ENCODE data around the gene GPR50. TPM values are rescaled to one million over a fixed set of nuclear protein-coding genes. Genes with fewer than 3 reads are reported as not detected.

Gene GPR50
- total RNA-seq = not detected

- DNase-seq = no peak
Observed at GRCh38 chrX:151176231-151176750, at the start of gene GPR50. Gene GPR50, plus strand, starts transcription at chrX:151176584. Its CDS starts 138 bp downstream, at chrX:151176722.

GRCh38 chrX:151132531-151132930, 43.9 kb upstream of the GPR50 start:
- no peak for DNase-seq

GRCh38 chrX:151151665-151152267, 24.6 kb upstream of the GPR50 start:
- no peak for DNase-seq

- DNase-seq = no peak
Observed at GRCh38 chrX:151153086-151153485, 23.3 kb upstream of the GPR50 start.

- DNase-seq = no peak
Observed at GRCh38 chrX:151153667-151154066, 22.7 kb upstream of the GPR50 start.

GRCh38 chrX:151155234-151155633, 21.1 kb upstream of the GPR50 start:
- no peak for DNase-seq

- no peak for DNase-seq
Observed at GRCh38 chrX:151161690-151162089, 14.7 kb upstream of the GPR50 start.

- no peak for DNase-seq
Observed at GRCh38 chrX:151167791-151168345, 8.5 kb upstream of the GPR50 start.

- no peak for DNase-seq
Observed at GRCh38 chrX:151169783-151170182, 6.6 kb upstream of the GPR50 start.

- no peak for DNase-seq
Observed at GRCh38 chrX:151174581-151175282, 1.7 kb upstream of the GPR50 start.

- DNase-seq = no peak
Observed at GRCh38 chrX:151175283-151176062, 911 bp upstream of the GPR50 start.

GRCh38 chrX:151177141-151178027, 1.0 kb downstream of the GPR50 start:
- DNase-seq = no peak

- DNase-seq = no peak
Observed at GRCh38 chrX:151178746-151179145, 2.4 kb downstream of the GPR50 start.

- no peak for DNase-seq
Observed at GRCh38 chrX:151180400-151180799, 4.0 kb downstream of the GPR50 start.

GRCh38 chrX:151181088-151181487, 4.7 kb downstream of the GPR50 start:
- DNase-seq = no peak

- no peak for DNase-seq
Observed at GRCh38 chrX:151183233-151183753, 6.9 kb downstream of the GPR50 start.

GRCh38 chrX:151183912-151184565, 7.7 kb downstream of the GPR50 start:
- no peak for DNase-seq

- DNase-seq = no peak
Observed at GRCh38 chrX:151184705-151185104, 8.3 kb downstream of the GPR50 start.

- no peak for DNase-seq
Observed at GRCh38 chrX:151206871-151207270, 30.5 kb downstream of the GPR50 start.

- no peak for DNase-seq
Observed at GRCh38 chrX:151225843-151226242, 49.5 kb downstream of the GPR50 start.

- DNase-seq = no peak
Observed at GRCh38 chrX:151226941-151227340, 50.6 kb downstream of the GPR50 start.
